ENCODE data around the gene ZFR.

ZFR gene

GRCh38 chr5:32352685-32353084 is 91.9 kb downstream of the ZFR start:
- DNase-seq (ENCODE audit: low read depth) = no peak
- H3K4me3 ChIP-seq (ENCODE audit: low read depth, low read length) = no peak overlapping the region
- no peak for TF ChIP-seq MYC (IDR thresholded peaks at IDR 0.05; ENCODE audit: low read depth, low read length)
- TF ChIP-seq POLR2A (IDR thresholded peaks at IDR 0.05; ENCODE audit: extremely low read depth, insufficient read length) = no peak
- TF ChIP-seq CTCF (IDR thresholded peaks at IDR 0.05; ENCODE audit: low read depth, low read length) = no peak
- TF ChIP-seq, protein P1, sequence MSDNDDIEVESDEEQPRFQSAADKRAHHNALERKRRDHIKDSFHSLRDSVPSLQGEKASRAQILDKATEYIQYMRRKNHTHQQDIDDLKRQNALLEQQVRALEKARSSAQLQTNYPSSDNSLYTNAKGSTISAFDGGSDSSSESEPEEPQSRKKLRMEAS (IDR thresholded peaks at IDR 0.05; ENCODE audit: low read depth, low read length) = no peak

DNA sequence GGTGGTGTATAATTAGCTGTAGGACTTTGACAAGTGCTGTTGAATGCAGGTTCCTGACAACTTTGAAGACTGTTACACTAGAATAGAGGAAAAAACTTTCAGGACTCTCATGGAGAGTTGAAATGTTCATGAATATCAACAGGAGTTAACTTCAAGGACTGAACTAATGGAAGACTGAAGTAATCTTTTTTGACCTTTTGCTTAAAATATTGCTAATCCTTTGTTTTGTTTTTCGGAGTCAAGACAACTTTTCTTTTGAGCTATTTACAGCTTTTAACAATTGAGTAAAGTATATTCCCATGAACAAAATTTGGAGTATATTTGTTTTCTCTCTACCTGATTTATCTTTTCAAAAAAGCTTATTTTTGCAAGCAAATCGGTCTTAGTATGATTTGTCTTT is 97.7 kb downstream of the ZFR start:
- no peak overlapping the region for H3K4me3 ChIP-seq (ENCODE audit: low read depth, low read length)
- TF ChIP-seq POLR2A (IDR thresholded peaks at IDR 0.05; ENCODE audit: extremely low read depth, insufficient read length) = no peak
- TF ChIP-seq CTCF (IDR thresholded peaks at IDR 0.05; ENCODE audit: low read depth, low read length) = no peak
- TF ChIP-seq, protein P1 (IDR thresholded peaks at IDR 0.05; ENCODE audit: low read depth, low read length) = no peak
- no peak for DNase-seq (ENCODE audit: low read depth)

- DNase-seq (ENCODE audit: low read depth) = no peak
- TF ChIP-seq MYC (IDR thresholded peaks at IDR 0.05; ENCODE audit: low read depth, low read length) (no peak), POLR2A (IDR thresholded peaks at IDR 0.05; ENCODE audit: extremely low read depth, insufficient read length) (no peak), CTCF (IDR thresholded peaks at IDR 0.05; ENCODE audit: low read depth, low read length) (no peak)
- TF ChIP-seq, protein P1 (IDR thresholded peaks at IDR 0.05; ENCODE audit: low read depth, low read length) = no peak
- no peak overlapping the region for H3K4me3 ChIP-seq (ENCODE audit: low read depth, low read length)
Measured at GRCh38 chr5:32343058-32343672, 101.4 kb downstream of the ZFR start.

DNA sequence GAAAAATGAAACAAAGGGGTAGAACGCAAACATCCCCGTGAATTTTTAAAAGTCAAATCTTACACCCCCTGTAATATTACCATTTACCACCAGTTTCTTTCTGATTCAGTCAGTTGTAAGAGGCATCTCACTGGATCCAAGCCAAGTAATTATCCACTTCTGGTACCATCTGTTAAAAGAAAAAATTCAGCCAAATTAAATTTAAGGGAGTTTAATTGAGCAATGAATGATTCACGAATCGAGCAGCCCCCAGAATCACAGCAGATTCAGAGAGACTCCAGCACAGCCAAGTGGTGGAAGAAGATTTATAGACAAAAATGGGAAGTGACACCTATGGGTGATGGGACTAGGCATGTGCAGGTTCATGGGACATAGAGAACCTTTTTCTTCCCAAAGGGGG is 101.9 kb downstream of the ZFR start:
- TF ChIP-seq, protein P1 (IDR thresholded peaks at IDR 0.05; ENCODE audit: low read depth, low read length) = no peak
- TF ChIP-seq POLR2A (IDR thresholded peaks at IDR 0.05; ENCODE audit: extremely low read depth, insufficient read length) (no peak), MYC (IDR thresholded peaks at IDR 0.05; ENCODE audit: low read depth, low read length) (no peak), CTCF (IDR thresholded peaks at IDR 0.05; ENCODE audit: low read depth, low read length) (no peak)
- no peak overlapping the region for H3K4me3 ChIP-seq (ENCODE audit: low read depth, low read length)
- DNase-seq (ENCODE audit: low read depth) = no peak

GRCh38 chr5:32339878-32340277 is 104.7 kb downstream of the ZFR start:
- peak; percentile 32 for DNase-seq (ENCODE audit: low read depth)
- TF ChIP-seq CTCF (IDR thresholded peaks at IDR 0.05; ENCODE audit: low read depth, low read length) = no peak
- no peak for TF ChIP-seq POLR2A (IDR thresholded peaks at IDR 0.05; ENCODE audit: extremely low read depth, insufficient read length)
- TF ChIP-seq, protein P1 (IDR thresholded peaks at IDR 0.05; ENCODE audit: low read depth, low read length) = no peak
- no peak for TF ChIP-seq MYC (IDR thresholded peaks at IDR 0.05; ENCODE audit: low read depth, low read length)
- no peak overlapping the region for H3K4me3 ChIP-seq (ENCODE audit: low read depth, low read length)

Data from NB4 (cell line).